Esophagus squamous epithelium (tissue), 5 donors: Measurements from ENCODE around the gene FN3K. TPM values are rescaled to one million over a fixed set of nuclear protein-coding genes. Genes with fewer than 3 reads are reported as not detected.

Experiments used
- DNase-seq: peaks from one replicate; lab custom pipeline; 2025; lab: John Stamatoyannopoulos, UW
- H3K27ac ChIP-seq, 4 donors: fragments of 200-600 bp; sonication (generic); one replicate each; pipeline ENCODE4 v1.5.1; 2016 to 2019; ENCODE audit warnings: mild to moderate bottlenecking in 1 of 4
- H3K27me3 ChIP-seq, 4 donors: fragments of 200-600 bp; sonication (generic); 1 replicate in 3 of 4; 2 replicates in 1 of 4; pipeline versions ENCODE4 v1.5.1 to v1.6.0; 2017 to 2021; ENCODE audit warnings: antibody characterized with exemption in 1 of 4
- H3K36me3 ChIP-seq, 3 donors: fragments of 200-600 bp; sonication (generic); one replicate each; pipeline ENCODE4 v1.5.1; 2016 to 2019
- H3K4me1 ChIP-seq, 3 donors: fragments of 200-600 bp; sonication (generic); one replicate each; pipeline ENCODE4 v1.5.1; 2017 to 2019
- H3K4me3 ChIP-seq, 4 donors: fragments of 200-600 bp; sonication (generic); 1 replicate in 3 of 4; 2 replicates in 1 of 4; pipeline ENCODE4 v1.5.1; 2016 to 2019; ENCODE audit warnings: mild to moderate bottlenecking in 2 of 4, moderate library complexity in 1 of 4
- H3K9me3 ChIP-seq, 3 donors: fragments of 200-600 bp; sonication (generic); one replicate each; pipeline ENCODE4 v1.5.1; 2016 to 2019
- CTCF ChIP-seq, 6 experiments: fragments of 450-650 bp in 4 of 6; fragments of 200-600 bp in 2 of 6; sonication (generic) in 2 of 6; IDR thresholded peaks; one replicate each; pipeline ENCODE4 v1.5.1; 2016 to 2019; ENCODE audit warnings: antibody characterized with exemption in 6 of 6, mild to moderate bottlenecking in 4 of 6, moderate library complexity in 4 of 6
- POLR2A ChIP-seq, 4 donors: fragments of 450-650 bp; IDR thresholded peaks; one replicate each; pipeline ENCODE4 v1.6.1; 2017; ENCODE audit warnings: antibody characterized with exemption in 4 of 4, mild to moderate bottlenecking in 4 of 4, moderate library complexity in 3 of 4
- WGBS, 2 donors: methylation state at CpG; one replicate each; pipeline ENCODE4 v1.1.5; 2018; 5-methylcytosine and 5-hydroxymethylcytosine counted together
- intact Hi-C: fragments of 100-400 bp; cut with DNase I; formaldehyde crosslinking; loops from one replicate; pipeline ENCODE4 v1.15.0; 2022
- total RNA-seq, 4 donors: library from RNA; depleted of rRNA; stranded (reverse); fragments of >200 nt; gene quantifications; one replicate each; pipeline ENCODE4 v1.1.0, GENCODE V29; 2016
- donor health status: DM: yes; HTN: yes; CAD: no.

The FN3K gene
- total RNA-seq, 4 donors from 2014 or later = 0.44 to 10.2 (median 2.3) TPM; not detected in 1

GRCh38 chr17:82694647-82695046 lies 40.8 kb upstream of the FN3K start:
- peaks cover 0 to 29% (median 0%) of the 10 kb centered on the region in 3 donors for H3K36me3 ChIP-seq
- H3K9me3 ChIP-seq = peaks cover 0 to 13% (median 8%) of the 10 kb centered on the region in 3 donors
- no peak for DNase-seq
- TF ChIP-seq CTCF (IDR thresholded peaks at IDR 0.05) (no peak), POLR2A (IDR thresholded peaks at IDR 0.05) (no peak)
- H3K27ac ChIP-seq = no peak overlapping the region
- peaks cover 16 to 25% (median 18%) of the 10 kb centered on the region in 3 donors for H3K4me1 ChIP-seq
- H3K4me3 ChIP-seq = no peak overlapping the region
- 64 to 70% methylated on average over 2 of the region's 2 CpGs for WGBS, 2 donors
- intact Hi-C loops = no loop called here
- H3K27me3 ChIP-seq = no peaks in the 10 kb centered on the region

GRCh38 chr17:82696259-82696658 lies 39.2 kb upstream of the FN3K start:
- DNase-seq = no peak
- no peak for TF ChIP-seq POLR2A (IDR thresholded peaks at IDR 0.05)
- no peak for TF ChIP-seq CTCF (IDR thresholded peaks at IDR 0.05)
- 93 to 95% methylated on average over 16 of the region's 17 CpGs for WGBS, 2 donors
- intact Hi-C loops = no loop called here
- Histone ChIP-seq H3K4me3 (no peak overlapping the region), H3K9me3 (peaks cover 0 to 13% (median 8%) of the 10 kb centered on the region in 3 donors), H3K36me3 (peaks cover 0 to 20% (median 0%) of the 10 kb centered on the region in 3 donors), H3K27me3 (no peaks in the 10 kb centered on the region), H3K27ac (no peak overlapping the region), H3K4me1 (peaks cover 17 to 29% (median 18%) of the 10 kb centered on the region in 3 donors)

DNA sequence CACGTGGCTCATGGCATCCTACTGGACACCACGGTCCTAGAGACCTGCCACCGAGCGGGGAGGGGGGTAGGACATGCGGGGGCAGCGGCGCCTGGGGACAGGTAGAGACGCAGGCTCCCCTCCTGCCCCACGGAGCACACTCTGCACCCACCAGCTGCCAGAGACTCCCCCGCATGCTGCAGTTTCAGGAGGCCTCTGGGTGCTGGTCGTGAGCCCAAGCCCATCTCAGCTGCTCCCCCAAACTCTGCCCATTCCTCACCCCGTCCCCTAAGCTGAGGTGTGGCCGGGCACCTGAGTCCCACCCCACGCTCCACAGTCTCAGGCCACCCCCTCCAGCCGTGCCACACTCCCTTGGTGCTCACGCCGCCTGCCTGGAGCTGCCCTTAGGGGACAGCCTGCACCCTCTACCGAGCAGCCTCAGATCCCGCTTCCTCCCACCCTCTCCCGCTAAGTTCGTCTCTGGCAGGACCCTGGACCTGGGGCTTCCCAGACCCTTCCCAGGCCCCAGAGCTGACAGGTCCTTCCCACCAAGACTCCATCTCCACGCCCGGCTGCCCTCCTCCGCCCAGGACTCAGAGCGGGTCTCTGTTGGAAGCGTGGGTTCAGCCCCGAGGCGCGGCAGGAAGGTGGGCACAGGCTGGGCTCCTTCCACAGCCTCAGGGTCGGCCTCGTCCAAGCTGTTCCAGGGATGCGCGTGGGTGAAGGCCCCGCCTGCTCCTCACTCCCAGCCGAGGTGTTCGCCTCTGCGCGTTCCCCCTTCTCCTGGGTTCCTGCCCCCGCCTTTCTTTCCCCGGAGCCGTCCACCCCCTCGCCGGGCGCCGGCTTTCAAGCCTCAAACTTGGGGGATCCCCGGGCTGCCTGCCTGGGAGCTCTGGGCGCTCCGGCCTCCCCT lies 38.3 kb upstream of the FN3K start:
- Histone ChIP-seq H3K27me3 (no peaks in the 10 kb centered on the region), H3K27ac (peak overlapping the region in 3 of 4 donors; percentile 68 to 88 (median 84)), H3K9me3 (peaks cover 0 to 13% (median 8%) of the 10 kb centered on the region in 3 donors), H3K4me3 (peak overlapping the region; percentile 49 to 97 (median 76)), H3K36me3 (peaks cover 0 to 13% (median 0%) of the 10 kb centered on the region in 3 donors), H3K4me1 (peaks cover 20 to 38% (median 22%) of the 10 kb centered on the region in 3 donors)
- intact Hi-C loops = no loop called here
- 17 to 54% methylated on average over 5 to 26 of the region's 48 CpGs for WGBS, 2 donors
- no peak for DNase-seq
- TF ChIP-seq CTCF (IDR thresholded peaks at IDR 0.05) (no peak), POLR2A (IDR thresholded peaks at IDR 0.05) (no peak)

- peaks cover 0 to 13% (median 0%) of the 10 kb centered on the region in 3 donors for H3K36me3 ChIP-seq
- H3K27me3 ChIP-seq = no peaks in the 10 kb centered on the region
- H3K27ac ChIP-seq = peak overlapping the region in 3 of 4 donors; percentile 68 to 88 (median 84)
- no peak for TF ChIP-seq POLR2A (IDR thresholded peaks at IDR 0.05)
- TF ChIP-seq CTCF (IDR thresholded peaks at IDR 0.05) = no peak
- peaks cover 0 to 13% (median 8%) of the 10 kb centered on the region in 3 donors for H3K9me3 ChIP-seq
- intact Hi-C loops = no loop called here
- peaks cover 26 to 43% (median 27%) of the 10 kb centered on the region in 3 donors for H3K4me1 ChIP-seq
- no CpG with 5 or more reads among the region's 32 CpGs for WGBS, 2 donors
- DNase-seq = no peak
- peak overlapping the region; percentile 49 to 97 (median 76) for H3K4me3 ChIP-seq
Observed at GRCh38 chr17:82697808-82698064, 37.7 kb upstream of the FN3K start.
